Renal cortical epithelial cell (primary cell): ENCODE results near the gene LRP8. TPM values are rescaled to one million over a fixed set of nuclear protein-coding genes. Genes with fewer than 3 reads are reported as not detected.
A peak's percentile ranks its signal among the peaks of the same experiment; 100 is the strongest.

Source experiments
- DNase-seq: peaks from one replicate; pipeline ENCODE4 v3.0.0-alpha.2; 2011; ENCODE audit warnings: low read depth
- total RNA-seq: library from RNA; depleted of rRNA; stranded (reverse); fragments of >200 nt; gene quantifications from 2 replicates; pipeline ENCODE4 v1.2.3, GENCODE V29; 2014

LRP8 gene
- total RNA-seq, 1 donor from 2014 or later: 2.9 TPM

- no peak for DNase-seq
These were observed 13.0 kb upstream of the LRP8 start for GRCh38 chr1:53340660-53341520.

- peak; percentile 37 for DNase-seq
These were observed 12.1 kb upstream of the LRP8 start for GRCh38 chr1:53339736-53340635.

GRCh38 chr1:53338423-53338822 lies 10.6 kb upstream of the LRP8 start:
- no peak for DNase-seq

GRCh38 chr1:53337499-53337898 lies 9.6 kb upstream of the LRP8 start:
- no peak for DNase-seq

GRCh38 chr1:53336146-53336545 lies 8.3 kb upstream of the LRP8 start:
- DNase-seq: no peak

- DNase-seq: no peak
These were observed 7.8 kb upstream of the LRP8 start for GRCh38 chr1:53335661-53336060.

- no peak for DNase-seq
These were observed 6.9 kb upstream of the LRP8 start for GRCh38 chr1:53334781-53335180.

GRCh38 chr1:53334312-53334711 lies 6.4 kb upstream of the LRP8 start:
- no peak for DNase-seq

- DNase-seq: no peak
These were observed 5.0 kb upstream of the LRP8 start for GRCh38 chr1:53332833-53333232.

GRCh38 chr1:53332186-53332564 lies 4.3 kb upstream of the LRP8 start:
- DNase-seq: no peak

GRCh38 chr1:53331446-53332185 lies 3.7 kb upstream of the LRP8 start:
- DNase-seq: no peak

GRCh38 chr1:53330819-53331218 lies 2.9 kb upstream of the LRP8 start:
- DNase-seq: no peak

GRCh38 chr1:53328541-53329499 lies 950 bp upstream of the LRP8 start:
- no peak for DNase-seq

- no peak for DNase-seq
These were observed 522 bp downstream of the LRP8 start for GRCh38 chr1:53327182-53327913.

GRCh38 chr1:53326598-53327181 lies 1.2 kb downstream of the LRP8 start:
- DNase-seq: no peak

- DNase-seq: peak; percentile 92
These were observed 1.7 kb downstream of the LRP8 start for GRCh38 chr1:53326088-53326597.

- DNase-seq: no peak
These were observed 2.4 kb downstream of the LRP8 start for GRCh38 chr1:53325326-53326087.

- DNase-seq: no peak
These were observed 3.1 kb downstream of the LRP8 start for GRCh38 chr1:53324728-53325297.

- no peak for DNase-seq
These were observed 3.5 kb downstream of the LRP8 start for GRCh38 chr1:53324321-53324720.
